Dermis microvascular lymphatic vessel endothelial cell (primary cell): Measurements from ENCODE around the gene PTPRG. TPM values are rescaled to one million over a fixed set of nuclear protein-coding genes. Genes with fewer than 3 reads are reported as not detected.
A peak's percentile ranks its signal among the peaks of the same experiment; 100 is the strongest.

ENCODE experiments used
- DNase-seq, 2 donors: peaks; one replicate each; pipeline versions ENCODE4 v3.0.0 to v3.0.0-alpha.2; 2010; ENCODE audit warnings: low read depth in 2 of 2
- total RNA-seq: library from RNA; depleted of rRNA; stranded (reverse); fragments of >200 nt; gene quantifications from 2 replicates; pipeline ENCODE4 v1.2.1, GENCODE V29; 2014

Gene PTPRG
- total RNA-seq, 1 donor from 2014 or later = 8.6 TPM

GRCh38 chr3:62318752-62319569, 757.6 kb downstream of the PTPRG start:
- DNase-seq = peak; percentile 31 to 71

- no peak for DNase-seq
Measured at GRCh38 chr3:62319570-62320243, 758.3 kb downstream of the PTPRG start.

- DNase-seq = no peak
Measured at GRCh38 chr3:62323241-62323640, 761.9 kb downstream of the PTPRG start.

GRCh38 chr3:62325896-62326295, 764.5 kb downstream of the PTPRG start:
- no peak for DNase-seq

- DNase-seq = no peak
Measured at GRCh38 chr3:62329971-62330370, 768.6 kb downstream of the PTPRG start.

- DNase-seq = no peak
Measured at GRCh38 chr3:62332017-62332416, 770.6 kb downstream of the PTPRG start.

GRCh38 chr3:62332835-62333244, 771.5 kb downstream of the PTPRG start:
- peak in 1 of 2 donors; percentile 22 for DNase-seq

GRCh38 chr3:62335196-62335595, 773.8 kb downstream of the PTPRG start:
- no peak for DNase-seq

- DNase-seq = no peak
Measured at GRCh38 chr3:62343755-62344154, 782.4 kb downstream of the PTPRG start.
